Head of caudate nucleus (tissue), 42 donors: Measurements from ENCODE around the gene C9orf72.
"Not testable (repeated sequence)": the region's sequence is repeated elsewhere in the genome, so short reads cannot be mapped to it uniquely, and the experiment has no call there.

Experiments used
- DNase-seq, 42 donors: peaks; one replicate each; pipeline versions ENCODE4 v3.0.0 to v3.0.0-alpha.2; 2020 to 2021; ENCODE audit warnings: mixed read lengths in 7 of 42
- intact Hi-C: fragments of 100-400 bp; cut with DNase I; formaldehyde crosslinking; loops from one replicate; pipeline ENCODE4 v1.15.0; 2022

Gene C9orf72

DNA sequence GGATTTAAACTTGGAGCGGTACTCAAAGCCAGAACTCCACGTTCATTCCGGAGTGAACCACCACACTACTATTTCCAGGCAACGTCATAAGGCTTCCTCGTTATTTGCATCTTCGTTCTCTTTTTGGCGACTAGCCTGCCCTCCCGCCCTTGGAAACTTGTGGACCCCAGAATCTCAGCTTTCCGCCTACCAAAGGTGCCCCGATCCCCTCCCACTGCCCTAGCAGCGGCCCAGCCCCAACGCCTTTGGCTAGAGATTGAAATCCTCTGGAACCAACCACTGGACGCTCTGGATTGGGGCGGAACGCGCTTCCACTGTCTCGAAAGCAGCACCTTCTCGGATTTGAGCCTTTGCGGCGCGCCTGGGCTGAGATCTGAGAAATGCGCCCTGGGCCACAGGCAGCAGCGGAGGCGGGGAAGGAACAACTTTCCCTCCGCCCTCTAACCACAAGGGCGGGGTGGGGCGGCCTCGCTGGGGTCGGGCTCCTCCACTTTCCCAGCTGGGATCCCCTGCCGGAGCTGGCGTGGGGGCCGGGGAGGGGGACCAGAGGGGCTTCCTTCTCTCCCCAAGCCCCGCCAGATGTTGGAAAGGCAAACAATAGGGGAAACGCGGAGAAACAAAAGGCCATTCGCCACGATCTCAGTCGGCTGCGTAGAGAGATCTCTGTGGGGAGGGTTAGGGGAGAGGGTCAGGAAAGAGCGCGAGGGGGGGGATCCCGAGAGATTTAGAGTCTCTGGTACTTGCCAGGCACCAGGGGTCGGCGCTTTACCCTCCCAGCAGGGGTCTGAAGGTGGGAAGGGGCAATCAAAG is 45.0 kb downstream of the C9orf72 start:
- DNase-seq, result peak; percentile 55 to 89 (median 80)
- intact Hi-C loops, result loop anchor here (5.0 kb wide), 2 partner anchors 176 to 196 kb away; no protein-coding TSS in a partner anchor

DNA sequence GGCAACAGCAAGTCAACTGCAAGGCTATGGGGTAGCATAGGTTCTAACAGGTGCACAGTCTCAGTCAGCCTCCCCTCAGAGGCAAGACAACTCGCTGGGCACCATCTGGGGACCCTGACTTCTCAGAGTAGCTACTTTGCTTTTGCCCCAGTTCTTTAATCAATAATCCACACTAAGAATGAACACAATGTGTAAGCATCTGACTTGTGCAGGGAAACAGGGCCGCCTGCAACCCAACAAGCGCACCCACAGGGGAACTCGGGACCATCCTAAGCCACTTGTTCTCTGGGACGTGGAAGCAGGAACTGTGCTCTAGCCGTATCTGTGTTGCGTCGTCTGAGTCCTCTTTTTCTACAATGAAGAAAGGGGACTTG is 45.6 kb downstream of the C9orf72 start:
- intact Hi-C loops, result loop anchor here (5.0 kb wide), 2 partner anchors 175 to 195 kb away; no protein-coding TSS in a partner anchor
- peak in 24 of 42 donors; percentile 7 to 65 (median 40) for DNase-seq

DNA sequence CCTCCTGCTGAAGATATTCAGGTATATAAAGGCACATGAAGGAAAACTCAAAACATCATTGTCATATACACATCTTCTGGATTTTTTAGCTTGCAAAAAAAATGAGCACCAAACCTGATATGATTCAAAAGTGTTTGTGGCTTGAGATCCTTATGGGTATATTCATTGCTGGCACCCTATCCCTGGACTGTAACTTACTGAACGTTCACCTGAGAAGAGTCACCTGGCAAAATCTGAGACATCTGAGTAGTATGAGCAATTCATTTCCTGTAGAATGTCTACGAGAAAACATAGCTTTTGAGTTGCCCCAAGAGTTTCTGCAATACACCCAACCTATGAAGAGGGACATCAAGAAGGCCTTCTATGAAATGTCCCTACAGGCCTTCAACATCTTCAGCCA is 49.0 kb downstream of the C9orf72 start, which contains the start of gene IFNK:
IFNK (plus strand) TSS at position 55 of the 400 bp plus-strand sequence; CDS start at position 102, 47 bp downstream.
- no peak for DNase-seq
- intact Hi-C loops, result no loop called here

- no peak for DNase-seq
- intact Hi-C loops, result no loop called here
Observed at GRCh38 chr9:27523141-27523540, 50.1 kb downstream of the C9orf72 start.

GRCh38 chr9:27520986-27521385 is 52.3 kb downstream of the C9orf72 start:
- intact Hi-C loops, result no loop called here
- no peak for DNase-seq

DNA sequence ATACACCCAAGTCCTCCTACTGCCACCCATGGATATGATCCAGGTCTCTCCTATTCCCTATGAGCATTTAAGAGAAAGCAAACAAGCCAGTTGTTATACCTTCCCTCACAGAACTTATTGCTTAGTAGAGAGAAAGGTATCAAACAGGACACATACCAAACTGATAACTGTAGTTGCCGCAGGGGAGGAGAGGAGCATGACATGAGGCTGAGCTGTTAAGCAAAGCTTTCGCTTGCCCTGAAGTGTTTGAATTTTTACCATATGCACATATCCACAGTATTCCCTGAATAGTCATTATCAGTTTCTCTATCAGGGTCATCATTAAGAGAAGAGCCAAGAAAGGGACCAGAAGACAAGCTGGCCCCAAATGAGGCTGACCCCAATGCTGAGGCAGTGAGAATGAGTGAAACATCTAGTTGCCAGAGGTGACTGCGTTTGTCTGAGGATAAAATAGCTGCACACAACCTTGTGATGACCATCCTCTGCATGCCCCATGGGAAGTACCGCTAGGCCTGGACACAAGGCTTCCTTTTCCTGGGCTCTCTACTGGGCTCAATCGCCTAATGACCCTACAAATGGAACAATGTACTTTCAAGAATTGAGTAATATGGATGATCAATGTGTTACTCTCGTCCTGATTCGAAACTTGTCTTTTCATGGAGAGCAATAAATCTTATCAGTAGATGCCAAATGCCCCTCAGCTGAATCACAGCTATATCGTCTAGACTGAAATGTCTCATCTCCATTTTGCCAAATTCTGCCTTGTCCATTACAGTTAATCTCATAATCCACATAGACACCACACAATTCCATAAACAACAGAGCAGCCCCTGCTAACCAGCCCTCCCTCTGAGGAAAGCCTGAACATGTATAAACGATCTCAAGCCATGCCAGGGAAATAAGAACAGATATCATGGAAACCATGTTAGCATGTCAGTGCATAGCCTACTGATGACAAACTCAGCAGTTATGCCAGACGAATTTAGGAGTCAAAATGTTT is 53.5 kb downstream of the C9orf72 start:
- intact Hi-C loops, result no loop called here
- DNase-seq, result no peak

GRCh38 chr9:27518809-27519208 is 54.5 kb downstream of the C9orf72 start:
- DNase-seq, result no peak
- intact Hi-C loops, result no loop called here

- DNase-seq, result no peak
- intact Hi-C loops, result no loop called here
Observed at GRCh38 chr9:27518006-27518405, 55.3 kb downstream of the C9orf72 start.

GRCh38 chr9:27514551-27514950 is 58.7 kb downstream of the C9orf72 start:
- intact Hi-C loops, result no loop called here
- no peak for DNase-seq

- intact Hi-C loops, result no loop called here
- peak in 1 of 42 donors; percentile 40 for DNase-seq
Observed at GRCh38 chr9:27511771-27512170, 61.5 kb downstream of the C9orf72 start.

DNA sequence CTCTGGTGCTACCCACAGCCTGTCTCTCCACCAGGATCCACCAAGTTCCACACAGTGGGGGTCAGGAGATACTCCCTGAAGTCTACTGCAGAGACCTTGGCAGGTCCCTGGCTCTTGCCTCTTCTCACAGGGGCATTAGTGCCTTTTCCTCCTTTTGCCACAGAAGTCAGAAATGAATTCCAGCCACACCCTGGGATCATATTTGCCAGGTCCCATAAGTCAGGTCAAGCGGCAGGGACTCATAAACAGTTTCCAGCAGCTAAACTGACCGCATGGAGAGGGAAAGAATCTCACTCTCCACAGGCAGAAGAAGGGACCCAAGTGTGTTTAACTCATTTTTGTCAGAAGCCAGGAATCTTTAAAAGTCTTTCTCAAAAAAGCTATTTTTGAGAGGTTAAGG is 62.5 kb downstream of the C9orf72 start:
- DNase-seq, result peak in 1 of 42 donors; percentile 40
- intact Hi-C loops, result no loop called here

GRCh38 chr9:27506981-27507380 is 66.3 kb downstream of the C9orf72 start:
- DNase-seq, result peak in 1 of 42 donors; percentile 21
- intact Hi-C loops, result no loop called here

DNA sequence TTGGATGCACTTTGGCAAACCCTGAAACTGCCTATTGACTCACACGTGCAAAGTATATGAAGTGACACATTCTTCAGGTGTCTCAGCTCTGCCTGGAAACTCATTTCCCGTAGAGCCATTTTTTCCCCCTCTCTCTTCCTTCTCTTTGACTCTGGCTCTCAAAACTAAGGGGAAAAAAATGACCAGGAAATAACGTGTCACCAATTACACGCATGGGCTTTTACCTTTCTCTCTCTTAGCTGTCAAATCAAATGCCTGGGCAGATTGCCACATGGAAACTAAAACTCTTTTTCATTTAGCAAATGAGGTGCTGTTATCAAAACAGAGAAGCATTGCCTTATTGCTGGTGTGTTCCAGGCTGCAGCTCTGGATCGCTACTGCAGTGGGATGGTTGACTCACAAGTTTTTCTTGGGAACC is 67.5 kb downstream of the C9orf72 start:
- intact Hi-C loops, result no loop called here

DNA sequence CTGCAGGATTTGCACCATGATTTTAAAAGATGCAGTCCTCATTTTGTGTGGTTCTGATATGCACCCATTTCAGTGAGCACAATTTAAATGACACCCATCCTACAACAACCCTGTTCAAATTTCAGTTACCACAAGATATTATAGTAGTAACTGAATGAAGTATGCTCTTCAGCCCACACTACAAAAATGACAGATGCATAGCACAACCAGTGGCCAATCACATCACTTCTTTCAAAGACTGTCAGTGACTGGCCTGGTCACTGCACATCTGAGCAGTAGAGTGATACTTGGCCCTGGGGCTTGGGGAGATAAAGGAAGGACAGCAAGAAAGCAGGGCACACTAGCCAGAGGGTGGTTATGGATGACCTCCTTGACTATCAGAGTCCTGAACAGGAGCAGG is 69.0 kb downstream of the C9orf72 start:
- DNase-seq, result peak in 1 of 42 donors; percentile 40
- intact Hi-C loops, result no loop called here

More for the DNA sequence above, 67.5 kb downstream of the C9orf72 start:
- DNase-seq, result peak in 1 of 42 donors; percentile 35

GRCh38 chr9:27503623-27504022 is 69.7 kb downstream of the C9orf72 start:
- intact Hi-C loops, result no loop called here
- peak in 1 of 42 donors; percentile 46 for DNase-seq

- DNase-seq, intact Hi-C loops: not testable (repeated sequence)
Observed at GRCh38 chr9:27500902-27501301, 72.4 kb downstream of the C9orf72 start.

- intact Hi-C loops, result no loop called here
- DNase-seq, result no peak
Observed at GRCh38 chr9:27499451-27499850, 73.8 kb downstream of the C9orf72 start.

- peak; percentile 33 to 90 (median 67) for DNase-seq
- intact Hi-C loops, result no loop called here
Observed at GRCh38 chr9:27497883-27498417, 75.3 kb downstream of the C9orf72 start.
